Endothelial cell of umbilical vein (primary cell): ENCODE results near the gene UPF3A.
"Not testable (repeated sequence)": the region's sequence is repeated elsewhere in the genome, so short reads cannot be mapped to it uniquely, and the experiment has no call there.

Experiments used
- EZH2 ChIP-seq: IDR thresholded peaks from 2 replicates; pipeline ENCODE4 v1.6.1; 2012; ENCODE audit warnings: borderline replicate concordance, low read depth, mild to moderate bottlenecking, moderate library complexity, low read length, inconsistent platforms; ENCODE audit not compliant: severe bottlenecking
- TF ChIP-seq, protein P1 (sequence below): IDR thresholded peaks from 2 replicates; pipeline ENCODE4 v1.6.1; 2011; ENCODE audit not compliant: insufficient read depth, insufficient read length

DNA sequence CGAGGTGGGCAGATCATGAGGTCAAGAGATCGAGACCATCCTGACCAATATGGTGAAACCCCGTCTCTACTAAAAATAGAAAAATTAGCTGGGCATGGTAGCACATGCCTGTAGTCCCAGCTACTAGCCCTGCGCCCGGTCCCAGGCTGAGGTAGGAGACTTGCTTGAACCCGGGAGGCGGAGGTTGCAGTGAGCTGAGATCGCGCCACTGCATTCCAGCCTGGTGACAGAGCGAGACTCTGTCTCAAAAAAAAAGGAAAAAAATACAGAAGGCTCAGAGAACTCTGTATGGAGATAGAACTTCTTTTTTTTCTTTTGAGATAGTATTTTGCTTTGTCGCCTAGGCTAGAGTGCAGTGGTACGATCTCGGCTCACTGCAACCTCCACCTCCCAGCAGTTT is 17.1 kb upstream of the UPF3A start:
- TF ChIP-seq EZH2: not testable (repeated sequence)
- TF ChIP-seq, protein P1, sequence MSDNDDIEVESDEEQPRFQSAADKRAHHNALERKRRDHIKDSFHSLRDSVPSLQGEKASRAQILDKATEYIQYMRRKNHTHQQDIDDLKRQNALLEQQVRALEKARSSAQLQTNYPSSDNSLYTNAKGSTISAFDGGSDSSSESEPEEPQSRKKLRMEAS: not testable (repeated sequence)
